22Rv1 (cell line): ENCODE data around the gene GABBR2.

ENCODE experiments used
- H3K27ac ChIP-seq: fragments of 450-650 bp; 2 replicates; pipeline ENCODE4 v1.5.1; 2017
- ZFX ChIP-seq: fragments of 450-650 bp; IDR thresholded peaks from 2 replicates; pipeline ENCODE4 v1.6.1; 2017; ENCODE audit warnings: antibody characterized with exemption, borderline replicate concordance
- TF ChIP-seq, protein P1 (sequence below): fragments of 450-650 bp; IDR thresholded peaks from 2 replicates; pipeline ENCODE4 v1.5.1; 2017; ENCODE audit warnings: mild to moderate bottlenecking

The GABBR2 gene

DNA sequence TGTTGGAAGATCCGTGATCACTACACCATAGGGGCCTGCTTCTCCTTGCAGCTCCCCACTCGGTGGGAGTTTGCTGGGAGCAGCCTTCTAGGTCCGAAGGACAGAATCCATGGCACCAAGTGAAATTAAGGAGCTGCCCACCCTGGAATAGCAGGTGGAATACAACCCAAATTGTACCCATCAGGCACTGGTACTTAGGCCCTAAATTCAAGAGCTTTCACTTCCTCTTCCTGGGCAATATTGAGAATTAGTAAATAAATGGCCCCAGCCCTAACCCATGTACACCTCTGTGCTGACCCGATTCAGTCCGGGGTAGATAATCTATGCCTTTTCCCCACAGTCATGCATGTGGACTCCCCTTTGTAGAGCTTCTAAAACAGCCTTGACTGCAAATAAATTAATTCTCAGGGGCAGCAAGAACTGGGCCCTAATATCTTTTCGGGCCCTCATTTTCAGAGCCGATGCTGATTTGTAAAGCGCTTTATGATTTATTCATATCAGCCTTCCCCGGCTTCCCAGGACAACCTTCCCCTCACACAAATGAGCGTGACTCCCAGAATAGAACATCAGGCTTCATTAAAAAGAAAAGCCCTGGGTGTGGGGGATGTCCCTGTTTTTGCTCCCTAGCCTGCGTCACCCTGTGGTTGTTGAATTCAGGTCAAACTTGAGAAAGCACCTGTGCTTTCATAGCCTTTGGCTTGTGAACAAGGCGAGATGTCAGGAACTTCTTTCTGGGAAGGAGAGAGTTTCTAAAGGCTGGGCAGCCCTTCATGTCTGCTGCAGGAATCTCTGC is 327.2 kb downstream of the GABBR2 start:
- no peak overlapping the region for H3K27ac ChIP-seq
- TF ChIP-seq ZFX: no peak
- TF ChIP-seq, protein P1, sequence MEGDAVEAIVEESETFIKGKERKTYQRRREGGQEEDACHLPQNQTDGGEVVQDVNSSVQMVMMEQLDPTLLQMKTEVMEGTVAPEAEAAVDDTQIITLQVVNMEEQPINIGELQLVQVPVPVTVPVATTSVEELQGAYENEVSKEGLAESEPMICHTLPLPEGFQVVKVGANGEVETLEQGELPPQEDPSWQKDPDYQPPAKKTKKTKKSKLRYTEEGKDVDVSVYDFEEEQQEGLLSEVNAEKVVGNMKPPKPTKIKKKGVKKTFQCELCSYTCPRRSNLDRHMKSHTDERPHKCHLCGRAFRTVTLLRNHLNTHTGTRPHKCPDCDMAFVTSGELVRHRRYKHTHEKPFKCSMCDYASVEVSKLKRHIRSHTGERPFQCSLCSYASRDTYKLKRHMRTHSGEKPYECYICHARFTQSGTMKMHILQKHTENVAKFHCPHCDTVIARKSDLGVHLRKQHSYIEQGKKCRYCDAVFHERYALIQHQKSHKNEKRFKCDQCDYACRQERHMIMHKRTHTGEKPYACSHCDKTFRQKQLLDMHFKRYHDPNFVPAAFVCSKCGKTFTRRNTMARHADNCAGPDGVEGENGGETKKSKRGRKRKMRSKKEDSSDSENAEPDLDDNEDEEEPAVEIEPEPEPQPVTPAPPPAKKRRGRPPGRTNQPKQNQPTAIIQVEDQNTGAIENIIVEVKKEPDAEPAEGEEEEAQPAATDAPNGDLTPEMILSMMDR: no peak

GRCh38 chr9:98380065-98380681 is 328.6 kb downstream of the GABBR2 start:
- no peak for TF ChIP-seq ZFX
- TF ChIP-seq, protein P1: no peak
- H3K27ac ChIP-seq: no peak overlapping the region

- H3K27ac ChIP-seq: no peak overlapping the region
- TF ChIP-seq ZFX: no peak
- TF ChIP-seq, protein P1: no peak
Observed at GRCh38 chr9:98379572-98379971, 329.2 kb downstream of the GABBR2 start.

DNA sequence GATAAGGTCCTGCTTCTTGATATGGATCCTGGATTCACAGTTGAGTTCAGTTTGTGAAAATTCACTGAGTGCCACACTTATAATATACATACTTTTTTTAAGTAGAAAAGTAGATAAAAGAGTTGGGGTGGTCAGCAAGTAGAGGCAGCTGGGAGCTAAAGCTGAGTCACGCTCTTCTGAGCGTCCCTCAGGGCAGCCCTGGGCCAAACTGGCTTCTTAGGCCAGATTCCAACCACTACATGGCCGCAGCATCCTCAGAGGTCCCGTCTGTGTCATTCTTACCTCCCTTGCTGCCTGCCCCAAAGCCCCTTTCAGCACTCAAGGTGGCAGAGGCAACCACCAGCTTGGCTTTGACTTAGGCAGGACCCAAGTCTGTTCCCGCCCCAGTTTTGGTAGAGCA is 329.9 kb downstream of the GABBR2 start:
- no peak overlapping the region for H3K27ac ChIP-seq
- TF ChIP-seq, protein P1: no peak
- TF ChIP-seq ZFX: no peak

GRCh38 chr9:98378206-98378780 is 330.4 kb downstream of the GABBR2 start:
- H3K27ac ChIP-seq: no peak overlapping the region

GRCh38 chr9:98375138-98375726 is 333.5 kb downstream of the GABBR2 start:
- TF ChIP-seq, protein P1: no peak
- H3K27ac ChIP-seq: no peak overlapping the region

More at GRCh38 chr9:98378206-98378780, 330.4 kb downstream of the GABBR2 start:
- TF ChIP-seq, protein P1: no peak
- TF ChIP-seq ZFX: no peak
